ENCODE results near the gene AHCY. TPM values are rescaled to one million over a fixed set of nuclear protein-coding genes. Genes with fewer than 3 reads are reported as not detected.

AHCY gene
- total RNA-seq, 2 experiments from 2014 or later: 16.7 to 16.9 TPM

DNA sequence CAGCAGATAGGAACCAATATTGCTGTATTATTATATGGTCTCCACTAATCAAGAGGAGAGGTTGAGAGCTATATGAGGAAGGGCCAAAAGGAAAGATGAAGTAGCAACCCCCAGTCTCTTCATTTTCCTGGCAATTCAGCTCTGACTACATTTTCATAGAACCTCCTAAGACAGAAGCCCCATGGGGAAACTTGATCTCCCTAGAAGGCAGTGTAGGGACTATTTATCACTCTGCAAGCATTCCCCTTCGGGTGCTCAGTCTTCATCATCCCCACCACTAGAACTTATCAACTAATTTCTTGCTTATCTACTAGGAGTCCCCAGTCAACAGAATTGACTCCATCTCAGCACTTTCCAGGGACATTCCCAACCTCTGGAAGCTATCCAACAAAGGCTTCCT is 34.4 kb upstream of the AHCY start:
- no peaks in the 10 kb centered on the region for H3K9me3 Mint-ChIP-seq
- no peaks in the 10 kb centered on the region for H3K27me3 Mint-ChIP-seq
- CTCF ChIA-PET: interaction anchor here (2.0 kb wide), 1 partner anchor 25 kb away, joined by 8 read pairs; no protein-coding TSS in a partner anchor
- no peaks in the 10 kb centered on the region for H3K9me3 ChIP-seq (ENCODE audit: control insufficient read depth in 1 of 2, insufficient read depth in 1 of 2, low read length in 2 of 2)
- peak overlapping the region in 1 of 2 donors; percentile 40 for H3K27ac ChIP-seq (ENCODE audit: low read depth in 1 of 2, low read length in 2 of 2)
- no peaks in the 10 kb centered on the region for H3K27me3 ChIP-seq (ENCODE audit: control insufficient read depth in 1 of 2, insufficient read depth in 2 of 2, low read length in 2 of 2)
- no peak overlapping the region for H3K27ac Mint-ChIP-seq
- no peak for TF ChIP-seq CTCF (IDR thresholded peaks at IDR 0.05)
- no peak overlapping the region for H3K4me3 Mint-ChIP-seq
- no peak overlapping the region for H3K4me3 ChIP-seq (ENCODE audit: low read length)
- ATAC-seq (ENCODE audit: poor library complexity): no peak
- H3K4me1 ChIP-seq (ENCODE audit: insufficient read depth, low read length): no peaks in the 10 kb centered on the region
- no peaks in the 10 kb centered on the region for H3K36me3 Mint-ChIP-seq (ENCODE audit: low read depth)
- no peak for DNase-seq
- no peaks in the 10 kb centered on the region for H3K4me1 Mint-ChIP-seq (ENCODE audit: low read depth)
- intact Hi-C loops (cut with DNase I, micrococcal nuclease): no loop called here
- POLR2A ChIA-PET: no interaction called here
- H3K36me3 ChIP-seq (ENCODE audit: insufficient read depth, low read length): no peaks in the 10 kb centered on the region

DNA sequence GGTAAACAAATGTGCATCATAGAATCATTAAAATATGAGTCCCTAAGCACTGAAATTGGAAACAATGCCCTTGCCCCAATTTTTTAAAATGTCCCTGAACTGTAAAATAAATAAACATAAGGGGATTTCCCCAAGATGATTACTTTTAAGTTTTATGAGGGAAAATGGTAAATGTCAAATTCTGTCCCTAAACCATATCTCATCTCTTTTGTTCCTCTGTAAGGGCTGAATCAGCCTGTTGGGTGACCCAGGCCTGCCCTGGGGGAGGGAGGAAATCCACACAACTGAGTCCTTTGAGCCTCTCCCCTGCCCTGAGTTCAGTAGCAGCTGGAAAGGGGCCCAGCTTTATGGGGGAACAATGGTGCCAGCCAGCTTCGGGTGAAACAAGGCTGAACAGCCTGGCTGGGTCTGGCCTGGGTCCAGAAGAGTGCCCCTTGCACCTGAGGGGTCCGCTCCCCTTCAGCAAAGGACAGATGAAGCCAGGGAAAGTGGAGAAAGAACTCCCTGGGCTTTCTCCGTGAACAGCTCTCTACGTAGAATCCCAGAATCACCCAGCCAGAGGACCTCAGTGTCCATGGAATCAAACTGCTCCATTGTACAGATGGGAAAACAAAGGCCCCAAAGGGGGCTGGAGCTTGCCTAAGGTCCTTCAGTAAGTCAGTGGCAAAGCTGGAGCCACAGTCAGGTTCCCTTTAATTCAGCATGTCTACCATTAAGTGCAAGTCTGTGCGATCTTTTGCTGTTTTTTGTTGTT is 31.7 kb upstream of the AHCY start:
- intact Hi-C loops (cut with DNase I, micrococcal nuclease): no loop called here
- POLR2A ChIA-PET: no interaction called here
- H3K36me3 ChIP-seq (ENCODE audit: insufficient read depth, low read length): no peaks in the 10 kb centered on the region
- CTCF ChIA-PET: no interaction called here
- H3K27ac Mint-ChIP-seq: no peak overlapping the region
- no peak for ATAC-seq (ENCODE audit: poor library complexity)
- no peak overlapping the region for H3K4me3 Mint-ChIP-seq
- no peak overlapping the region for H3K27ac ChIP-seq (ENCODE audit: low read depth in 1 of 2, low read length in 2 of 2)
- no peaks in the 10 kb centered on the region for H3K9me3 ChIP-seq (ENCODE audit: control insufficient read depth in 1 of 2, insufficient read depth in 1 of 2, low read length in 2 of 2)
- H3K36me3 Mint-ChIP-seq (ENCODE audit: low read depth): no peaks in the 10 kb centered on the region
- H3K27me3 ChIP-seq (ENCODE audit: control insufficient read depth in 1 of 2, insufficient read depth in 2 of 2, low read length in 2 of 2): no peaks in the 10 kb centered on the region
- no peak for TF ChIP-seq CTCF (IDR thresholded peaks at IDR 0.05)
- H3K9me3 Mint-ChIP-seq: no peaks in the 10 kb centered on the region
- DNase-seq: no peak
- no peaks in the 10 kb centered on the region for H3K4me1 Mint-ChIP-seq (ENCODE audit: low read depth)
- no peaks in the 10 kb centered on the region for H3K4me1 ChIP-seq (ENCODE audit: insufficient read depth, low read length)
- no peak overlapping the region for H3K4me3 ChIP-seq (ENCODE audit: low read length)
- H3K27me3 Mint-ChIP-seq: no peaks in the 10 kb centered on the region

DNA sequence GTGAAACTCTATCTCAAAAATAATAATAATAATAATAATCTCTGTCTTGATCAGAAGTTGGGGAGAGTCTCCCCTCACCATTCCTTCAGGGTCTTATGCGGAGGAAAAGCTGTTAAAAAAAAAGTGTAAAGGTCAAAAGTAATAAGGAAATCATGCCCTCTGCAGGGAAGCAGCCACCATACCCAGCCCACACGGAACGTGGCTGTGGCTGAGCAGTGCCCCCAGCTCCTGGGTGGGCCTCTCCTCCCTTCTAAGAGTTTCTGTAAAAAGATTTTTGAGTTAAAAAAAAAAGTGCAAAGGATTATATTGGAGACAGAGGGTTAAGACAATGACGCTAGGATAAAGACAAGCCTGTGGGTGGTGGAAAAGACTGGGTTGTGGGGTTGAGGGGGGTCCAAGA is 30.6 kb upstream of the AHCY start:
- DNase-seq (no peak), ATAC-seq (ENCODE audit: poor library complexity) (no peak)
- TF ChIP-seq CTCF (IDR thresholded peaks at IDR 0.05): no peak
- H3K4me3 Mint-ChIP-seq: no peak overlapping the region
- Histone ChIP-seq H3K36me3 (ENCODE audit: insufficient read depth, low read length) (no peaks in the 10 kb centered on the region), H3K4me1 (ENCODE audit: insufficient read depth, low read length) (no peaks in the 10 kb centered on the region), H3K27me3 (ENCODE audit: control insufficient read depth in 1 of 2, insufficient read depth in 2 of 2, low read length in 2 of 2) (no peaks in the 10 kb centered on the region), H3K9me3 (ENCODE audit: control insufficient read depth in 1 of 2, insufficient read depth in 1 of 2, low read length in 2 of 2) (no peaks in the 10 kb centered on the region), H3K27ac (ENCODE audit: low read depth in 1 of 2, low read length in 2 of 2) (no peak overlapping the region), H3K4me3 (ENCODE audit: low read length) (no peak overlapping the region)
- intact Hi-C loops (cut with DNase I, micrococcal nuclease): no loop called here
- no peaks in the 10 kb centered on the region for H3K36me3 Mint-ChIP-seq (ENCODE audit: low read depth)
- no peaks in the 10 kb centered on the region for H3K9me3 Mint-ChIP-seq
- ChIA-PET POLR2A (no interaction called here), CTCF (no interaction called here)
- H3K27me3 Mint-ChIP-seq: no peaks in the 10 kb centered on the region
- no peaks in the 10 kb centered on the region for H3K4me1 Mint-ChIP-seq (ENCODE audit: low read depth)
- no peak overlapping the region for H3K27ac Mint-ChIP-seq

All from CD4-positive, alpha-beta T cell (primary cell).